OCI-LY7 (cell line): ENCODE data around the gene FSHR.

ENCODE experiments used
- EZH2phosphoT487 ChIP-seq: fragments of 200-600 bp; sonication (generic); IDR thresholded peaks from 2 replicates; pipeline ENCODE4 v1.6.1; 2018; ENCODE audit warnings: low read depth, borderline replicate concordance, mild to moderate bottlenecking, mixed run types, antibody characterized with exemption, low read length, moderate library complexity, mixed read lengths
- TF ChIP-seq, protein P1 (sequence below): fragments of 200-600 bp; sonication (generic); conservative IDR thresholded peaks from 2 replicates; pipeline ENCODE4 v1.5.1; 2014; ENCODE audit warnings: mild to moderate bottlenecking, antibody characterized with exemption, low read length, moderate library complexity, mixed read lengths

GRCh38 chr2:48934807-48935206 is 219.5 kb downstream of the FSHR start:
- TF ChIP-seq, protein P1, sequence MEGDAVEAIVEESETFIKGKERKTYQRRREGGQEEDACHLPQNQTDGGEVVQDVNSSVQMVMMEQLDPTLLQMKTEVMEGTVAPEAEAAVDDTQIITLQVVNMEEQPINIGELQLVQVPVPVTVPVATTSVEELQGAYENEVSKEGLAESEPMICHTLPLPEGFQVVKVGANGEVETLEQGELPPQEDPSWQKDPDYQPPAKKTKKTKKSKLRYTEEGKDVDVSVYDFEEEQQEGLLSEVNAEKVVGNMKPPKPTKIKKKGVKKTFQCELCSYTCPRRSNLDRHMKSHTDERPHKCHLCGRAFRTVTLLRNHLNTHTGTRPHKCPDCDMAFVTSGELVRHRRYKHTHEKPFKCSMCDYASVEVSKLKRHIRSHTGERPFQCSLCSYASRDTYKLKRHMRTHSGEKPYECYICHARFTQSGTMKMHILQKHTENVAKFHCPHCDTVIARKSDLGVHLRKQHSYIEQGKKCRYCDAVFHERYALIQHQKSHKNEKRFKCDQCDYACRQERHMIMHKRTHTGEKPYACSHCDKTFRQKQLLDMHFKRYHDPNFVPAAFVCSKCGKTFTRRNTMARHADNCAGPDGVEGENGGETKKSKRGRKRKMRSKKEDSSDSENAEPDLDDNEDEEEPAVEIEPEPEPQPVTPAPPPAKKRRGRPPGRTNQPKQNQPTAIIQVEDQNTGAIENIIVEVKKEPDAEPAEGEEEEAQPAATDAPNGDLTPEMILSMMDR, result no peak
- no peak for TF ChIP-seq EZH2phosphoT487
